HG02870 (cell line): ENCODE measurements around the gene SLC23A1.
A peak's percentile ranks its signal among the peaks of the same experiment; 100 is the strongest.
"Not testable (repeated sequence)": the region's sequence is repeated elsewhere in the genome, so short reads cannot be mapped to it uniquely, and the experiment has no call there.

Source experiments
- ATAC-seq: cut with Tn5 transposase; IDR thresholded peaks from one replicate; pipeline ENCODE4 v1.9.1; 2021; ENCODE audit warnings: mild to moderate bottlenecking, moderate library complexity; ENCODE audit not compliant: unreplicated experiment

Gene SLC23A1

GRCh38 chr5:139390639-139391569 is 7.8 kb upstream of the SLC23A1 start:
- ATAC-seq = no peak

- peak; percentile 36 for ATAC-seq
Observed at GRCh38 chr5:139389701-139390638, 6.9 kb upstream of the SLC23A1 start, which contains the start of gene MZB1. MZB1 (minus strand) TSS chr5:139389913; CDS start chr5:139389856, 57 bp downstream.

GRCh38 chr5:139388198-139388821 is 5.2 kb upstream of the SLC23A1 start:
- no peak for ATAC-seq

- ATAC-seq = no peak
Observed at GRCh38 chr5:139387611-139388197, 4.6 kb upstream of the SLC23A1 start.

DNA sequence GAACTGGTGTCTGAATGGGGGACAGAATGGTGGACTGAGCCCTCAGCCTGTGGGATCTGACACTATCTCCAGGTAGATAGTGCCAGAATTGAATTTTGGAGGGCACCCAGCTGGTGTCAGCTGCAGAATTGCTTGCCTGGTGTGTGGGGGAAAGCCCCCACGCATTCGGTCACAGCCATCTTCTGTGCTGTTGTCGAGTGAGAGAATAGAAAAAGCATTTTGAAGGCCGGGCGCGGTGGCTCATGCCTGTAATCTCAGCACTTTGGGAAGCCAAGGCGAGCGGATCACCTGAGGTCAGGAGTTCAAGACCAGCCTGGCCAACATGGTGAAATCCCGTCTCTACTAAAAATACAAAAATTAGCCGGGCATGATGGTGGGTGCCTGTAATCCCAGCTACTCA is 3.9 kb upstream of the SLC23A1 start:
- ATAC-seq = not testable (repeated sequence)

GRCh38 chr5:139386050-139386438 is 2.9 kb upstream of the SLC23A1 start:
- ATAC-seq = no peak

- no peak for ATAC-seq
Observed at GRCh38 chr5:139385061-139386049, 2.3 kb upstream of the SLC23A1 start.

- no peak for ATAC-seq
Observed at GRCh38 chr5:139384591-139385051, 1.5 kb upstream of the SLC23A1 start.

DNA sequence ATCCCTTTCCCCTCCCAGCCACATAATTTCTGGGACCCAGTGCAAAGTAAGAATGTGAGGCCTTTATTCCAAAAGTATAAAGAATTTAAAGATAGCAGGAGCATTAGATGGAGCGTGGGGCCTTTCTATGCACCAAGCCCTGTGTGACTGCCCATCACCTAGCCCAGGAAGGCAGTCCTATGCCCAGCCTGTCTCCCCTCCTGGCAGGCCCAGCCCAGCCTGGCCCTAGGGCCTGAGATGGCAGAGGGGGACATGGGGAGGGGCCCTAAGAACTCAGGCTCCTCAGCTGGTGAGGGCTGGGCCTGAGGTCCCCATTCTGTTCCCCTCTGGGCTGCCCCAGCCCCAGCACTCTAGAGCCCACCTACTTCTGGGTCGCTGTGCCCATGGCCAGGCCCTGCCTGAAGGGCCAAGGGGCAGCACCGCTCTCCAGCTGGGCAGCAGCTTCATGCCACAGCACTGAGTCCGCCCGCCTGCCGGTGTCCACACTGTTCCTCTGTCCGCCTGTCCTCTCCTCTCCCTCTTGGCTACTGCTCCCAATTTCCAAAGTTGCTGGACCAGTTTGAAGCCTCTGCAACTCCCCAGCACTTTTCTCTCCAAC is 995 bp upstream of the SLC23A1 start:
- ATAC-seq = no peak

DNA sequence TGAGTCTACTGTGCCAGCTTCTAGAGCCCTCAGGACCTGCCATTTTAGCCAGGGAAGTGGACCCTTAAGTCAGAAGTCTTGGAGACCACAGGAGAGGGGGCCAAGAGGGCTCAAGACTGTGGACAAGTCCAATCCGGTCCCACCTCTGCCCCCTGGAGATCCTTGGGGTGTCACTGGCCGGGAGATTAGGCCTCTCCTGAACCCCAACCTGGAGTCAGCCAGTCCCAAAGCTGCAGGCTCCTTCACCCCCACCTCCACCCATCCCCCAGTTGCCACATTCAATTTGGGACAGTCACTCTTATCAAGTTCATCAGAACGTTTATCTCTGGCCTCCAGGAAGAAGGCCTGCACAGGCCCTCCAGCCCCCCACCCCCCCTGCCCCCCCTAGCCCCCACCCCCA is 290 bp downstream of the SLC23A1 start:
- ATAC-seq = no peak

DNA sequence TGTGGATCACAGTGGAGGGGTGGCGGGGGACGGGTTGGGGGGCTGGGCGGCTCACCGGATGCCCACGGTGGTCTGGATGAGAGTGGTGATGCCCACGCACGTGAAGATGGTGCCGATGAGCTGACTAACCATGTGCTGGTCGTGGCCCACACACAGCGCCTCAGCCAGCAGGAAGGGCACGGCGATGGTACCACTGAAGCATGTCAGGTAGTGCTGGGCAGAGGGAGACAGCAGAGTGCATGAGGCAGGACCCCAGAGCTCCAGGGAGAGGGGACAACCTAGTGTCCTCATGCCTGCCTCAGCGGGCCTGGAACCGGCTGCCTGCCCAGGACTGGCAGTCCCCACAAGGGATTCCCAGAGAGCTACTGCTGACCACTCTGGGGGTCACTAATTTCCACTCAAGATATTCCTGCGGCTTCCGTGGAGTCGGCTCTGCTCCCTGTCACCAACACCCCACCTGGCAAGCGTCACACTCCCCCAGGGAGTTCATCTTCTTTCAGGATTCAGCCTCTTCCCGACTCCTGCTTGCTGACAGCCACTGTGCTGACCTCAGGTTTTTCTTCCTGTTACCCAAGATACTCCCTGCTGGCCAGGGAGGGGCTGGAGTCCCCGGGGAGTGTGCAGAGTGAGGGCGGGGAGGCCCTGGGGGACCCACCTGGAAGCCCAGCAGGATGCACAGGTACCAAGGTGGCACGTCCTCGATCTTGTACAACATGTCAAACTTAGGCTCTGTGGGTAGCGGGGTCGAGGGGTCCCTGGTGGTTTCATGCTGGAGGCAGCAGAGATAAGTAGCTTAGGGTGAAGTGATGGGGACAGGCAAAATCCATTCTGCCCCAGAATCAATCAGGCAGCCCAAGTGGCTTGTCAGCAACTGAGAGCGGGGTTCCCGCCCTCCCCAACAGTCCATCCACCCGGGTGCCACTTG is 998 bp downstream of the SLC23A1 start:
- no peak for ATAC-seq

GRCh38 chr5:139379626-139380449 is 3.3 kb downstream of the SLC23A1 start:
- ATAC-seq = no peak

- no peak for ATAC-seq
Observed at GRCh38 chr5:139378941-139379361, 4.1 kb downstream of the SLC23A1 start.

- ATAC-seq = no peak
Observed at GRCh38 chr5:139378101-139378825, 4.8 kb downstream of the SLC23A1 start.

DNA sequence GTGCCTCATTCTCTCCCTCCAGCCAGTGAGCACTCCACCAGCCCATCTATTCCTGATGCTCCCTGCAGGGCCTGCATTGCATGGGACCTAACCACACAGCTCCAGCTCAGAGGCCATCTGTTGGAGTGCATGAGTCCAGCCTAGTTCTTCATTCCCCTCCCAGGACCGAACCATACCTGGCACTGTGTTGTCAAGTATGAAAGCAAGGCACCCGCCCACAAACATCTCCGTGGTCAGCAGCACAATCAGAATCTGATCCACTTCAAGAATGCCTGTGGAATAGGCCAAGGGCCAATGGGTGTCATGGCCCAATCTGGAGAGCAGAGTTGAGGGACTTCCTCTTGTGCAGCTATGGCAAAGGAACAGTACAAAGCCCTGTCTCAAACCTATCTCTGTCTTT is 5.9 kb downstream of the SLC23A1 start:
- no peak for ATAC-seq

GRCh38 chr5:139376364-139376763 is 6.7 kb downstream of the SLC23A1 start:
- ATAC-seq = no peak
